ENCODE measurements around the gene ATG5. TPM values are rescaled to one million over a fixed set of nuclear protein-coding genes. Genes with fewer than 3 reads are reported as not detected.

ATG5 gene
- polyA plus RNA-seq, 1 donor (not counting 4 experiments of a cell fraction or from before 2014, with no cell fraction given) = 60.0 TPM

GRCh38 chr6:106147476-106147875, 178.1 kb downstream of the ATG5 start:
- dilution Hi-C loops (cut with MboI; ENCODE audit: extremely low pct_ligation_motif_present, low sequenced_read_pairs) = no loop called here
- Histone ChIP-seq H3K9ac (ENCODE audit: control insufficient read depth, extremely low read depth, insufficient read depth, low read length) (no peak overlapping the region), H3K36me3 (ENCODE audit: control insufficient read depth in 2 of 2, extremely low read depth in 1 of 2, insufficient read depth in 2 of 2, low read length in 2 of 2) (no peaks in the 10 kb centered on the region), H3K9me1 (ENCODE audit: control insufficient read depth, extremely low read depth, insufficient read depth, low read length) (no peaks in the 10 kb centered on the region), H2AFZ (ENCODE audit: control insufficient read depth, low read length) (no peak overlapping the region), H3K27ac (ENCODE audit: control insufficient read depth, insufficient read depth, low read length) (no peak overlapping the region), H3K79me2 (ENCODE audit: control insufficient read depth, insufficient read depth, low read length) (no peaks in the 10 kb centered on the region), H4K20me1 (ENCODE audit: control insufficient read depth, extremely low read depth, insufficient read depth, low read length) (no peaks in the 10 kb centered on the region), H3K9me3 (ENCODE audit: control insufficient read depth, low read depth, low read length) (no peaks in the 10 kb centered on the region), H3K4me3 (ENCODE audit: control insufficient read depth in 2 of 3, extremely low read depth in 1 of 3, insufficient read depth in 2 of 3, low read depth in 1 of 3, low read length in 3 of 3) (no peak overlapping the region), H3K4me1 (ENCODE audit: control insufficient read depth, extremely low read depth, insufficient read depth, low read length) (peaks cover 24% of the 10 kb centered on the region), H3K4me2 (ENCODE audit: control insufficient read depth, extremely low read depth, insufficient read depth, low read depth, low read length) (no peak overlapping the region), H3K27me3 (ENCODE audit: control insufficient read depth, extremely low read depth, insufficient read depth, low read length) (no peaks in the 10 kb centered on the region)
- FAIRE-seq (no peak), DNase-seq (ENCODE audit: low read depth, low spot score) (no peak)
- TF ChIP-seq, protein P1, sequence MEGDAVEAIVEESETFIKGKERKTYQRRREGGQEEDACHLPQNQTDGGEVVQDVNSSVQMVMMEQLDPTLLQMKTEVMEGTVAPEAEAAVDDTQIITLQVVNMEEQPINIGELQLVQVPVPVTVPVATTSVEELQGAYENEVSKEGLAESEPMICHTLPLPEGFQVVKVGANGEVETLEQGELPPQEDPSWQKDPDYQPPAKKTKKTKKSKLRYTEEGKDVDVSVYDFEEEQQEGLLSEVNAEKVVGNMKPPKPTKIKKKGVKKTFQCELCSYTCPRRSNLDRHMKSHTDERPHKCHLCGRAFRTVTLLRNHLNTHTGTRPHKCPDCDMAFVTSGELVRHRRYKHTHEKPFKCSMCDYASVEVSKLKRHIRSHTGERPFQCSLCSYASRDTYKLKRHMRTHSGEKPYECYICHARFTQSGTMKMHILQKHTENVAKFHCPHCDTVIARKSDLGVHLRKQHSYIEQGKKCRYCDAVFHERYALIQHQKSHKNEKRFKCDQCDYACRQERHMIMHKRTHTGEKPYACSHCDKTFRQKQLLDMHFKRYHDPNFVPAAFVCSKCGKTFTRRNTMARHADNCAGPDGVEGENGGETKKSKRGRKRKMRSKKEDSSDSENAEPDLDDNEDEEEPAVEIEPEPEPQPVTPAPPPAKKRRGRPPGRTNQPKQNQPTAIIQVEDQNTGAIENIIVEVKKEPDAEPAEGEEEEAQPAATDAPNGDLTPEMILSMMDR (optimal IDR thresholded peaks at IDR 0.05 in 1 of 3, IDR thresholded peaks at IDR 0.05 in 1 of 3, conservative IDR thresholded peaks at IDR 0.05 in 1 of 3; ENCODE audit: extremely low read depth in 1 of 3, insufficient read depth in 2 of 3, low read length in 3 of 3) = no peak
- TF ChIP-seq EZH2 (IDR thresholded peaks at IDR 0.05; ENCODE audit: low read length) = no peak

- no peak overlapping the region for H3K4me2 ChIP-seq (ENCODE audit: control insufficient read depth, extremely low read depth, insufficient read depth, low read depth, low read length)
- no peak overlapping the region for H3K4me3 ChIP-seq (ENCODE audit: control insufficient read depth in 2 of 3, extremely low read depth in 1 of 3, insufficient read depth in 2 of 3, low read depth in 1 of 3, low read length in 3 of 3)
- H3K79me2 ChIP-seq (ENCODE audit: control insufficient read depth, insufficient read depth, low read length) = no peaks in the 10 kb centered on the region
- peaks cover 30% of the 10 kb centered on the region for H3K4me1 ChIP-seq (ENCODE audit: control insufficient read depth, extremely low read depth, insufficient read depth, low read length)
- H3K9me3 ChIP-seq (ENCODE audit: control insufficient read depth, low read depth, low read length) = no peaks in the 10 kb centered on the region
- H3K27me3 ChIP-seq (ENCODE audit: control insufficient read depth, extremely low read depth, insufficient read depth, low read length) = no peaks in the 10 kb centered on the region
- no peak for DNase-seq (ENCODE audit: low read depth, low spot score)
- no peak for FAIRE-seq
- dilution Hi-C loops (cut with MboI; ENCODE audit: extremely low pct_ligation_motif_present, low sequenced_read_pairs) = no loop called here
- no peak for TF ChIP-seq EZH2 (IDR thresholded peaks at IDR 0.05; ENCODE audit: low read length)
- TF ChIP-seq, protein P1 (optimal IDR thresholded peaks at IDR 0.05 in 1 of 3, IDR thresholded peaks at IDR 0.05 in 1 of 3, conservative IDR thresholded peaks at IDR 0.05 in 1 of 3; ENCODE audit: extremely low read depth in 1 of 3, insufficient read depth in 2 of 3, low read length in 3 of 3) = no peak
- no peaks in the 10 kb centered on the region for H4K20me1 ChIP-seq (ENCODE audit: control insufficient read depth, extremely low read depth, insufficient read depth, low read length)
- H2AFZ ChIP-seq (ENCODE audit: control insufficient read depth, low read length) = no peak overlapping the region
- H3K27ac ChIP-seq (ENCODE audit: control insufficient read depth, insufficient read depth, low read length) = no peak overlapping the region
- H3K9ac ChIP-seq (ENCODE audit: control insufficient read depth, extremely low read depth, insufficient read depth, low read length) = no peak overlapping the region
- H3K9me1 ChIP-seq (ENCODE audit: control insufficient read depth, extremely low read depth, insufficient read depth, low read length) = no peaks in the 10 kb centered on the region
- H3K36me3 ChIP-seq (ENCODE audit: control insufficient read depth in 2 of 2, extremely low read depth in 1 of 2, insufficient read depth in 2 of 2, low read length in 2 of 2) = no peaks in the 10 kb centered on the region
Measured at GRCh38 chr6:106146852-106147351, 178.7 kb downstream of the ATG5 start.

All from keratinocyte (primary cell).